GM19463 (cell line): ENCODE data around the gene RANBP3.
"Not testable (repeated sequence)": the region's sequence is repeated elsewhere in the genome, so short reads cannot be mapped to it uniquely, and the experiment has no call there.

Source experiments
- ATAC-seq: cut with Tn5 transposase; IDR thresholded peaks from one replicate; pipeline ENCODE4 v1.9.1; 2021; ENCODE audit warnings: mild to moderate bottlenecking, moderate library complexity; ENCODE audit not compliant: unreplicated experiment

Gene RANBP3

DNA sequence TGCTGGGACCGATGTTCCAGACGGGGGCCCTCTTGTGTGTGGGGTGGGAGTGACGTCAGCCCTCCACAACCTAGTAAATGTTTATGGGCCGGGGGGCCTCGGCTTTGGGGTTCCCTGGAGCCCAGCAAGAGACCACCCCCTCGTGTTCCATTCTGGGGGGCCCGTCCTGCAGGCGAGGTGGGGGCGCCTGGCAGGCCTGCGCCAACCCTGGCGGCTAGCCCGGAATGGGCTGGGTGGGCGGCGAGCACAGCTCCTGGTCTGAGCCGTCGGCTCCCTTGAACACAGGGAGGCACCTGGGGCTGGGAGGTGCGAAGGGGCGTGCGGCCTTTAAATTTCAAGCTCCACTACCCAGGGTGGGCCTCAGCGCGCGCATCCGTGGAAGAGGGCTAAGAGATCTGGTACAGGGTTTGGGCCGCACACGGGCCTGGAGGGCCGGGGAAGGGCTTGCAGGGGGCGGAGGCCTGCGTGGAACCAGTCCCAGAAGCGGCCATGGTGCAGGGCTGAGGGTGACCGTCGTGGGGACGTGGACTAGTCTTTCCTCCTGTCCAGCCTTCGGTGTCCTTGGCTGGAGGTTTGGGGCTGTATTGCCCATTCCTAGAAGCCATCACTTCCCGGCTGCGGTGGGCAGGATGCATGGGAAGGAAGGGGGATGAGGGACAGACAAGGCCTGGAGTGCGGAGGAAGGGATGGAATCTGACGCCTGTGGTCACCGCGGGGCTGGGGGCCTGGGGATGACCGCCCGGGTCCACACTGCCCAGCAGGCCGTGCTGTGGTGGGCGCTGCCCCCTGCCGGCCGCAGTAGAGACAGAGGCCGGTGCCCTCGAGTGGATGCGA, 85.8 kb downstream of the RANBP3 start:
- no peak for ATAC-seq

DNA sequence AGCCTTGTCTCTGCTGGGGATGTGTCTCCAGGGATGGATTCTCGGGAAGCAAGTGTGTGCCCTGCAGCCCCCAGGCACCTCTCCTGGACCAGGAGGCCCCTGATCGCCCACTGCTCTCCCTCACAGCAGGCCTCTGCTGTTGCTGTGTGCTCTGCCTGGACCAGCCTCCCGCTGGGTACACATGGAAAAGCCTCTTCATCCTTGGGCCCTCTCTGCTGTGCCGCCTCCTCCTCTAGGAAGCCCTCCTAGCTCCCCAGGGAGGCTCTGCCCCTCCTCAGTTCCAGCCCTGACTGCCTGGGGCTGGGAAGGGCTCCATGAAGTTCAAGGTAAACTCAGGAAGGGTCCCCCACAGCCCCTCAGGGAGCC, 86.4 kb downstream of the RANBP3 start:
- ATAC-seq, result no peak

DNA sequence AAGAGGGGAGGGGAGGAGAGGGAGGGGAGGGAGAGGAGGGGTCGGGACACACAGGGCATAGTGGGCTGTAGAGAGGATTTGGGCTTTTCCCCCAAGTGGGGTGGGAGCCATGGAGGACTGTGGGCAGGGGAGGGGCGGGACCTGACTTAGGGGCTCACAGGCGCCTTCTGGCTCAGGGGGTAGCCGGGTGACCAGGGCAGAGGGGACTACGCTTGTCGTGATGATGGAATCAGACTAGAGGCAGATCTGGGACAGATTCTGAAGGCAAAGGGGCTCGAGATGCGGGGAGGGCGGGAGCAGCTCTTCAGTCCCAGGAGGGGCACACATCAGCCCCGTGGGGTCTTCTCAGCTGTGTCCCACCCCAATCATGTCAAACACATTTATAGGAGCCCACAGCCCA, 87.8 kb downstream of the RANBP3 start:
- no peak for ATAC-seq

DNA sequence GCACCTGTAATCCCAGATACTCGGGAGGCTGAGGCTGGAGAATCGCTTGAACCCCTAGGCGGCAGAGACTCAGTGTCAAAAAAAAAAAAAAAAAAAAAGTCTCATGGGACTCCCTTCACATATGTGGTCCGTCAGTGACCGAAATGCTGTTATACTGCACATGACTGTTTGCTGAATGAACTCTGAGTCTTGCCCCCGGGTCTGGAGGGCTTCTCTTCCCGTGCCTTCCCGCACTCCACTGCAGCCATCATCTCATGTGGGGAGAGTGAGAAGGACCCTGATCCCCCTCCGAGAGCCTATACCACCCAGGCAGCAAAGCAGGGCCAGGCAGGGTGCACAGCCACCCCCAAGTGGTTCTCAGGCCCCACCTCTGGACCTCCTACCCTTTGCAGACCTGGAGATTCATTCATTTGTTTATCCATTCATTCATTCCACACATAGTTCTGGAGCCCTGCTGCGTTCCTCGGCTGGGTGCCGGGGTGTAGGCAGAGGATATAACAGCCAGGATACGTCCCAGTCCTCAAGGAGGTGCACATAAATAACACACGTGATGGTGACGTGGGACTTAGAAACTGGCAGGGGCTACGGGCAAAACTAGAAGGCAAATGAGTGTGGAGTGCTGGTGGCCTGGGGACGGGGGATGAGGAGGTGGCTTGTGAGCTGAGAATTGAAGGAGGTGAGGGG, 88.5 kb downstream of the RANBP3 start:
- ATAC-seq, result no peak

DNA sequence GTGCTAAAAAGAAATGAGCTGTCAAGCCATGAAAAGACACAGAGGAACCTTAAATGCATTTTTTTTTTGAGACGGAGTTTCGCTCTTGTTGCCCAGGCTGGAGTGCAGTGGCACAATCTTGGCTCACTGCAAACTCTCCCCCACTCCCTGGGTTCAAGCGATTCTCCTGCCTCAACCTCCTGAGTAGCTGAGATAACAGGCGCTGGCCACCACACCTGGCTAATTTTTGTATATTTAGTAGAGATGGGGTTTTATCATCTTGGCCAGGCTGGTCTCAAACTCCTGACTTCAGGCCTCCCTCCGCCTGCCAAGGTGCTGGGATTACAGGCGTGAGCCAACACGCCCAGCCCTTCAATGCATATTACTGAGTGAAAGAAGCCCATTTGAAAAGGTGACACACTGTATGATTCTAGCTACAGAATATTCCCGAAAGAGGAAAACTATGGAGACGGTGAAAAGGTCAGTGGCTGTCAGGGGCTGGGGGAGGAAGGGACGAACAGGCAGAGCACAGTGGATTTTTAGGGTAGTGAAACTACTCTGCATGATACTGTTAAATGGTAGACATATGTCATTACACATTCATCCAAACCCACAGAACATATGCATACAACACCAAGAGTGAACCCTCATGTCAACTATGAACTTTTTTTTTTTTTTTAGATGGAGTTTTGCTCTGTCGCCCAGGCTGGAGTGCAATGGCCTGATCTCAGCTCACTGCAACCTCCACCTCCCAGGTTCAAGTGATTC, 93.7 kb downstream of the RANBP3 start:
- not testable (repeated sequence) for ATAC-seq

DNA sequence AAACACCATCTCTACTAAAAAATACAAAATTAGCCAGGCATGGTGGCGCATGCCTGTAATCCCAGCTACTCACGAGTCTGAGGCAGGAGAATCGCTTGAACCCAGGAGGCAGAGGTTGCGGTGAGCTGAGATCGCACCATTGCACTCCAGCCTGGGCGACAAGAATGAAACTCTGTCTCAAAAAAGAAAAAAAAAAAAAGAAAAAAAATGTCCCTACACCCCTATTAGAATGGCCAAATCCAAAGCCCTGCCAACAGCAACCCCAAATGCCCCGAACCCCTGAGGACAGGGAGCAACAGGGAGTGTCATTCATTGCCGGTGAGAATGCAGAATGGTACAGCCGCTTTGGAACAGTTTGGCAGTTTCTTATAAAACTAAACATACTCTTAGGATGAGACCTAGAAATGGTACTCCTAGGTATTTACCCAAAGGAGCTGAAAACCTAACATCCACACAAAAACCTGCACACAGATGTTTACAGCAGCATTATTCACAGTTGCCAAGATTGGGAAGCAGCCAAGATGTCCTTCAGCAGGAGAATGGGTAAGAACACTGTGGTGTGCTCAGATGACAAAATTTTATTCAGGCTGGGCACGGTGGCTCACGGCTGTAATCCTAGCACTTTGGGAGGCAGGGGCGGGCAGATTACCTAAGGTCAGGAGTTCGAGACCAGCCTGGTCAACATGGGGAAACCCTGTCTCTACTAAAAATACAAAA, 94.6 kb downstream of the RANBP3 start:
- not testable (repeated sequence) for ATAC-seq

DNA sequence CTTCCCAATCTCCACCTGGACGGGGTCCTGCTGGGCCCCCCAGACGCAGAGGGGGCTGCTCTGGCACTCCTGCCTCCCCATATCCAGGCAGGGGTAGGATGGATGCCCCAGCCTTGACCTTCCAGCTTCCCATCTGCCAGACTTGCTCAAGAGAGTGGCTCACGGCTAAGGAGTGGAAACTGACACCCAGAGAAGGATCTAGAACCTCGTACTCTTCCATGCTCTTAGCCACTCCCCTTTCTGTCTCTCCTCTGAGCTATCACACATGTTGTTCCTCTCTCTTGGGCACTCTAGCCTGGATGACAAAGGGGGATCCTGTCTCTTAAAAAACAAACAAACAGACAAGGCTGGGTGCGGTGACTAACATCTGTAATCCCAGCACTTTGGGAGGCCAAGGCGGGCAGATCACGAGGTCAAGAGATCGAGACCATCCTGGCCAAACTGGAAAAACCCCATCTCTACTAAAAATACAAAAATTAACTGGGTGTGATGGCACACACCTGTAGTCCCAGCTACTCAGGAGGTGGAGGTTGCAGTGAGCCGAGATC, 95.4 kb downstream of the RANBP3 start:
- no peak for ATAC-seq

DNA sequence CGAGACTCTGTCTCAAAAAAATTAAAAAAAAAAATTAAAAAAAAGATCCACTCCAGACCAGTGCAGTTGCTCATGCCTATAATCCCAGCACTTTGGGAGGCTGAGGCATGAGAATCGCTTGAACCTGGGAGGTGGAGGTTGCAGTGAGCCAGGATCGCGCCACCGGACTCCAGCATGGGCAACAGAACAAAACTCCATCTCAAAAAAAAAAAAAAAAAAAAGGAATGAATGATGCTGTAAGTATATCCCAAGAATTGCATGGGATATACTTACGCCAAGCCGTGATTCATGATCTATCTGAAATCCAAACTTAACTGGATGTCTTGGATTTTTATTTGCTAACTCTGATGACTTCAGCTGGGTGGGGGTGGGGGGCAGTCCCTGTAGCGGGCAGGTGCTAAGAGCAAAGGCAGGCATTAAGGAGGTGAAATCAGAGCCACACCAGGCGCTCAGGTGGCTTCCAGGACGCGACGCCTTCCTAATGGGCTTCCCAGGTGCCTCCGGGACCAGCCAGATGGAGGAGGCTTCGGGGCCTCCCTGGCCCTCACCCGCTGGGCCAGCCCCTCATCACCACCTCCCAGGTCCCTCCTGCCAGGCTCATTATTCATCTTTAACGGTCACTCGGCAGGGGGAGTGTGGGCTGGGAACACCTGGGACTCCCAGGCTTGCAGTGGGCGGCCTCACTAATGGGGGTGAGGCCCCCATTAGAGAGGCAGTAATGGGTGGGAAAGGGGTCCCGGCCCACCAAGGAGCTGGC, 96.2 kb downstream of the RANBP3 start:
- ATAC-seq, result no peak

DNA sequence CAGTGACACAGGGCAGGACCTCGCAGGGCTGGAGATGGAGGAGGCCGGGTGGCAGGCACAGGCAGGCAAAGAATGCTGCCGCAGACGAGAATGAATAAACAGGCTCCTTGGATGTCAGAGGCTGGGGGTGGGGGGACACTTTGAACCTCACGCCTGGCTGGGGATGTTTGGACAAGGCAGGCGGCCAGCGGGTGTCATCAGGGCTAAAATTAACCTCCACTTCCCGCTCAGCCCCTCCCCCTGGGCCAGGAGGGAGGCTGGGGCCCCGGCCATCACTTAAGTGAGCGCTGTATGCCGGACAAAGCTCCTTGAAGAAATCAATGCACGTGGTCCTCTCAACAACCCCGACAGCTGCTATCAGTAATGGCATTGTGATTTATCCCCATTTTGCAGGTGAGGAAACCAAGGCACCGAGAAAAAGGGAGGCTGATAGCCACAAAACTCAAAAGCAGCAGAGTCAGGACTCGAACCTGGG, 97.3 kb downstream of the RANBP3 start:
- no peak for ATAC-seq

DNA sequence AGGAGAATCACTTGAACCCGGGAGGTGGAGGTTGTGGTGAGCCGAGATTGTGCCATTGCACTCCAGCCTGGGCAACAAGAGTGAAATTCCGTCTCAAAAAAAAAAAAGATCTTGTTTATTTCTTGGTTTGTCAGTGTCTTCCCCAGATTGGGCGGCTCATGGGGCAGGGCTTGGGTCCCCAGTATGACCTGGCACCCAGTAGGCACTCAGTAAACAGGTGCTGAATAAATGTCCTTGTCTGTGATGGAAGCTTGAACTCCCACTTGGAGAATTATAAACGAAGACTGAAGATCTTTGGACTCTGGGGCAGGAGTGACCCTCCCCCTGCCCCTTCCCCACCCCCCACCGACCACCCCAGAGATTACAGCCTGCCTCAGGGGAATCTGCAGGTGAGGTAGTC, 97.7 kb downstream of the RANBP3 start:
- no peak for ATAC-seq

DNA sequence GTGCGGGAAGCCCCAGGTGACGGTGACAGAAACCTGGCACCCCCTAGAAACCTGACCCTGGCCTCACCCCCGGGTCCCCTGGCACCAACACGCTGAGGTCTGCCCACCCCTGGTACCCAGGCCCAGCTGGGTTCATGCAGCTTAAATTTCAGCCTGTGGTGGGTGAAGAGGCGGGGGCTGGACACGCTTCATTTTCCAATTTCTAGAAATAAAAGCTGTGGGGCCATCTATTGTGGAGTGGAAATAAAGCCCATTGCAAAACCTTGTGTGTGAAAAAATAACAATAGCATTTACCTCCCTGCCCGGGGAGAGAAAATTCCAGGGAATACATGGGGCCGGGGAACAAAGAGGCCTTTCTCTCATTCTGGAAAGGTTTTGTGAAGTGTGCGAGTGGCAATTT, 100.1 kb downstream of the RANBP3 start:
- ATAC-seq, result no peak

DNA sequence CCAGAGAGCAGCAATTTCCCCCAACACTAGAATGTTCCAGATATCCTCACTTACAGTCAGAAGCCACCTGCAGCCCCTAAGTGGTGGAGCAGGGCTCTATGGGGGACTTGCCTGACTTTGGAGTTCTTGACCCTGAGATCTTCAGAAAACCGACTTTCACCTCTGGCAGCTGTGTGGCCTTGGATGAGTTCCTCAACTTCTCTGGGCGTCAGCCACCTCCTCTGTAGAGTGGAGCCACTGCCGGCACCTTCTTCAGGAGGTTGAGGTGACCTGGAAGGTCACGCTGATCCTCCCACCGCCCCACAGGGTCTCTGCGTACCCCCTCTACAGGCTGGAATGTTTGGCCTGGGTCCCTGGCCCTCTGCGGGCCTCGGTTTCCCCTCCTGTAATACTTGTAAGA, 100.5 kb downstream of the RANBP3 start:
- no peak for ATAC-seq

DNA sequence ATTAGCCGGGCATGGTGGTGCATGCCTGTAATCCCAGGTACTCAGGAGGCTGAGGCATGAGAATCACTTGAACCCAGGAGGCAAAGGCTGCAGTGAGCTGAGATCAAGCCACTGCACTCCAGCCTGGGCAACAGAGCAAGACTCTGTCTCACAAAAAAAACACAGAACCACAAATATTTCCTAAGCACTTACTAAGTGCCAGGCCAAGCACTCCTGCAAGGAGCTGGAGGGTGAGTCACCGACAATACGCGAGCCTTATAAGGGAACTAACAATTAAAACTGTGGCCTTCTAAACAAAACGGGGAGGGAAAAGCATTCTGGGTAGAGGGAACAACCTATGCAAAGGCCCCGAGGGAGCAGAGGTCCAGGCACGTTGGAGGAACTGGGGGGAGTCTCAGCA, 103.4 kb downstream of the RANBP3 start:
- not testable (repeated sequence) for ATAC-seq

DNA sequence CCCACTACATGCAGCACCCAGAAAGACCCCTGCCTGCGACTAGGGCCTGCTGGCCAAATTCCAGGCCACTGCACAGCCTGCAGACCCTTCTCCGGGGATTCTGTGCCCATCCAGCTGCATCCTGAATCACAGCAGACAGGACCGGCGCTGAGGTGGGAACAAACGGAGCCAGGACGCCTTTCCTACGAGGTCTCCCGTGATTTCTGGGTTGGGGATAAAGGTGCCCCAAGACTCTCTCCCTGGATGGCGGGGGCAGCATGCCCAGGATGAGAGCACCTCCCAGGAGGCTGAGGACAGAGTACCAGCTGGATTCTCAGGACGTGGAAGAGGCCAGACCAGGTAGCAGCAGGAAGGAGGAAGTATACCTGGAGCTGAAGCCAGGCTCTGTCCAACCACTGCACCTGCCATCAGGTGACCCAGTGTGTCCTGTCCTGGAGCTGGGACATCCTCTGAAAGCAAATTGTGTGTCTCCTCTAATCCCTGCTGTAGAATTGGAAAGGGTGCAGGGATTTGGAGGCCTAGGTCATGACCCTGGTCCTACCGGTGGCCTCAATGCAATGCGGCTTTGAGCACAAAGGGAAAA, 104.2 kb downstream of the RANBP3 start:
- no peak for ATAC-seq

DNA sequence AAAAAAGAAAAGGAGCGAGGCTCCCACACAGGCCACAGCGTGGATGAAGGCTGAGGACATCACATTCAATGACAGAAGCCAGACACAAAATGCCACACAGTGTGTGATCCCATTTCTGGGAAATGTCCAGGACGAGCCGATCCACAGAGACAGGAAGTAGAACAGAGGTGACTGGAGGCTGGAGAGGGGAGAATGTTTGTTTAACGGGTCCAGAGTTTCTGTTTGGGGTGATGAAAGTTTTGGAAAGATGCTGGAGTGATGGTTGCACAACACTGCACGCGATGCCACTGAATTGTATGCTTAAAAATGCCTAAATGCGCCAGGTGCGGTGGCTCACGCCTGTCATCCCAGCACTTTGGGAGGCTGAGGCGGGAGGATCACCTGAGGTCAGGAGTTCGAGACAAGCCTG, 107.0 kb downstream of the RANBP3 start:
- no peak for ATAC-seq

DNA sequence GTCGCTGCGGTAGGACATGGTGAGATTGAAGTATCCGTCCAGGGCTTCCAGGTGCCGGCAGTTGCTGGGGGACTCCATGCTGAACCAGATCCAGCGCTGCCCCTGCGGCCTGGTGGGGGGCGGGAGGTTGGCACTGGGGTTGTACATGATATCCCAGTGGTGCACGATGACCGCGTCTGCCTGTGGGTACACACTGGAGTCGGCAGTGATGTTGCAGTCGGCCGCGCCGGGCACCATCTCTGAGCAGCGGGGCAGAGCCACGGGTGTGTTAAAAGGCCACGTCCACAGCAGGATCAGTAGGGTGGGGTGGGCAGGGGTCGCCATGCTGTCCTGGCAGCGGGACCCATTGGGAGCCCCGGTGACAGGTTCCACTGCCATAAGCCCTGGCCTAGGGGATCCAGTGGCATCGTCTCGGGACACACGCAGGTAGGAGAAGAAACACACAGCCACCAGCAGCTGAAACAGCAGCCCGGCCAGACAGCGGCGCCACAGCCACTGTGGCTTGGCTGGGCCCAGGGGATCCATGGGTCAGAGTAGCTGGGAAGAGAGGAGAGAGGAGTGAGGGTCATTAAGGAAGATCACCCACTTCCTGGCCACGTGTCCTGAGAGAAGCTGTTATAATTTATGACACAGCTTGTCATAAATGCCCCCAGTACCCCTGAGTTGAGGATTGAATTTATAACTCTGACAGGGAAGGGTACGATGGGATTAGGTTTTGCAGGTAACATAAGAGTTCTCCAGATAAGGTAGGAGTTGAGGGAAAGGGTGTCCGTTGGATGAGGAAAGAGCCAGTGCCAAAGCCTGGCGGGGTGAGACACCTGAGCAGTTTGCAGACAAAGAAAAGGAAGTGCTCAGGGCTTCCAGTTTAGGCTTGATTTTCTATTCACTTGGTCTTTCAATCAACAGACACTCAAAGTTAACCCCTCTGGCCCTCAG, 110.5 kb downstream of the RANBP3 start:
- no peak for ATAC-seq
